ENCODE measurements around the gene KRTAP3-2.

Gene KRTAP3-2

DNA sequence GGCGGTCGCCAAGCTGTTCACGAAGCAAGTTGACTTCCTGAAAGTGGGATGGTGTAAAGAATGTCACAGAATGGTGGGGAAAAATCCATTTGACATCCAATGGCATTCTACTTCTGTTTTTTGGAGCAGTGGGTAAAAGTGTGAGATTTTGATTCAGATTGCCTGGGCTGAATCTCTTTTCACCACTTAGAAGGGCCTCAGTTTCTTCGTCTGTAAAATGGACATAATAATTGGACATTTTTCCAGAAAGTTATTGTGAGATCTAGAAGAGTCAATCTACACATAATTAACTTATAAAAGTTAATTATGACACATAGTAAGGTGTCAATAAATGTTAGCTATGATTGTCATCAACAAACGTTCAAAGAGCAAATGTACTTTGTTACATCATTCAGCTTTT lies 18.6 kb downstream of the KRTAP3-2 start:
- DNase-seq, result no peak
- Histone ChIP-seq H3K27ac (no peak overlapping the region), H3K4me3 (ENCODE audit: low read depth, low read length) (no peak overlapping the region), H3K27me3 (replicated peaks) (no peaks in the 10 kb centered on the region), H3K36me3 (replicated peaks) (no peaks in the 10 kb centered on the region)
- TF ChIP-seq, protein P1, sequence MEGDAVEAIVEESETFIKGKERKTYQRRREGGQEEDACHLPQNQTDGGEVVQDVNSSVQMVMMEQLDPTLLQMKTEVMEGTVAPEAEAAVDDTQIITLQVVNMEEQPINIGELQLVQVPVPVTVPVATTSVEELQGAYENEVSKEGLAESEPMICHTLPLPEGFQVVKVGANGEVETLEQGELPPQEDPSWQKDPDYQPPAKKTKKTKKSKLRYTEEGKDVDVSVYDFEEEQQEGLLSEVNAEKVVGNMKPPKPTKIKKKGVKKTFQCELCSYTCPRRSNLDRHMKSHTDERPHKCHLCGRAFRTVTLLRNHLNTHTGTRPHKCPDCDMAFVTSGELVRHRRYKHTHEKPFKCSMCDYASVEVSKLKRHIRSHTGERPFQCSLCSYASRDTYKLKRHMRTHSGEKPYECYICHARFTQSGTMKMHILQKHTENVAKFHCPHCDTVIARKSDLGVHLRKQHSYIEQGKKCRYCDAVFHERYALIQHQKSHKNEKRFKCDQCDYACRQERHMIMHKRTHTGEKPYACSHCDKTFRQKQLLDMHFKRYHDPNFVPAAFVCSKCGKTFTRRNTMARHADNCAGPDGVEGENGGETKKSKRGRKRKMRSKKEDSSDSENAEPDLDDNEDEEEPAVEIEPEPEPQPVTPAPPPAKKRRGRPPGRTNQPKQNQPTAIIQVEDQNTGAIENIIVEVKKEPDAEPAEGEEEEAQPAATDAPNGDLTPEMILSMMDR (IDR thresholded peaks at IDR 0.05; ENCODE audit: low read depth, low read length, missing control alignments), result no peak
- in situ Hi-C loops (cut with HindIII; ENCODE audit: low pct_ligation_motif_present, low sequenced_read_pairs), result no loop called here

DNA sequence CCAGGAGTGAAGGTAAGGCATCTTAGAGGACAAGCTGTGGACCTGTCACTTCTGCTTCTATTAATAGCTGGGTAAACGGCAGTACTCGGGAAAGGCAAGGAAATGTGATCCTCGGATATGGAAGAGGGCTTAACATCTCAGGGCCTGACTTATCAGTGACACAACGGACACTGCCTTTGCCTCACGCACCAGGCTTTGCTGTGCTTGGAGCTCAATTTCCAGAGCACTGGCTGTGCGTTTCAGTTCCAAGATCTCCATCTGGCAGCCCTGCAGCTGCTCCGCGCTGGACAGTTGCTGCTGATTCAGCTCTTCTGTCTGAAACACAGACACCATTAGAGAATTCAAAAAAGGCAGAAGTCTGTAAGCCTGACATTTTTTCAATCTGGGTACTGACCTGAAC lies 19.1 kb downstream of the KRTAP3-2 start:
- H3K36me3 ChIP-seq (replicated peaks), result no peaks in the 10 kb centered on the region
- H3K27me3 ChIP-seq (replicated peaks), result no peaks in the 10 kb centered on the region
- H3K4me3 ChIP-seq (ENCODE audit: low read depth, low read length), result no peak overlapping the region
- in situ Hi-C loops (cut with HindIII; ENCODE audit: low pct_ligation_motif_present, low sequenced_read_pairs), result no loop called here
- no peak for DNase-seq
- H3K27ac ChIP-seq, result no peak overlapping the region
- TF ChIP-seq, protein P1 (IDR thresholded peaks at IDR 0.05; ENCODE audit: low read depth, low read length, missing control alignments), result no peak

DNA sequence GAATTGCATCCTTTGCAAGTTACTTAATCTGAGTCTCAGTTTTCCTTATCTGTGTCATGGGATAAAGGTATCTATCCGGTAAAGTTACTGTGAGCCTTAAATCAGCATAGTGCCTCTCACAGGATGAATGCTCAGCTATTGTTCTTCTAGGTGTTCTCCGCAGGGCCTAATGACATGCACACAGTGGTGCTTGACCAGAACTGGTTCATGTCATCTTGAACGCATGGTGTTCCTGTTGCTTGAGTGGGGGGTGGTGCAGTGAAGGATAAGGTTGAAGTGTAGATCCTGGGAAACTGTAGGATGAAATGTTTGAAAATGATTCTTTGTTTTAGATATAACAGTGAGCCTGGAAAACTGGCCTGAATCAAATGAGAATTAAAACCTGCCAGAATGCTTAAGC lies 19.6 kb downstream of the KRTAP3-2 start:
- Histone ChIP-seq H3K36me3 (replicated peaks) (no peaks in the 10 kb centered on the region), H3K4me3 (ENCODE audit: low read depth, low read length) (no peak overlapping the region), H3K27ac (no peak overlapping the region), H3K27me3 (replicated peaks) (no peaks in the 10 kb centered on the region)
- in situ Hi-C loops (cut with HindIII; ENCODE audit: low pct_ligation_motif_present, low sequenced_read_pairs), result no loop called here
- TF ChIP-seq, protein P1 (IDR thresholded peaks at IDR 0.05; ENCODE audit: low read depth, low read length, missing control alignments), result no peak
- DNase-seq, result no peak

DNA sequence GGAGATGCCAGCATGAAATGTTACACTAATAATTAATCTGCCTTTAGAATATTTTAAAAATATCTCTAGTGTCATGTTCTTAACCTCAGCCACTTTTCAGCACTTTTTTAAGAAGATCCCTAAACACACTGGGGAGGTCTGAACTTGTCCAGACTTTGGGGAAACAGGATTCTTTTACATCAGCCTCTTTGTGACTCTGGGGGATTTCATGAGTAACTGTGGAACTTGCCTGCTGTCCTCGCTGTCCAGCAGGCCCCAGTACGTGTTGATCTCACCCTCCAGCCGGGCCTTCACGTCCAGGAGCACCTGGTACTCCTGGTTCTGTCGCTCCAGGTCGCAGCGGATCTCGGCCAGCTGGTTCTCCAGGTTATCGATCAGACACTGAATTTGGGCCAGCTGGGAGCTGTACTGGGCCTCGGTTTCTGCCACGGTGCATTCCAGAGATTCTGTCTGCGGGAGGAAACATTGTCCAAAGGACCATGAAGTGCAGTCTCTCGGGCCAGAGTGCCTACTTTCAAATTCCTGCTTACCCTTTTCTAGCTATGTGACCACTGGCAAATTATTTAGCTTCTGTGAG lies 21.0 kb downstream of the KRTAP3-2 start:
- TF ChIP-seq, protein P1 (IDR thresholded peaks at IDR 0.05; ENCODE audit: low read depth, low read length, missing control alignments), result no peak
- no peak for DNase-seq
- Histone ChIP-seq H3K4me3 (ENCODE audit: low read depth, low read length) (no peak overlapping the region), H3K36me3 (replicated peaks) (no peaks in the 10 kb centered on the region), H3K27me3 (replicated peaks) (no peaks in the 10 kb centered on the region), H3K27ac (no peak overlapping the region)
- in situ Hi-C loops (cut with HindIII; ENCODE audit: low pct_ligation_motif_present, low sequenced_read_pairs), result no loop called here

DNA sequence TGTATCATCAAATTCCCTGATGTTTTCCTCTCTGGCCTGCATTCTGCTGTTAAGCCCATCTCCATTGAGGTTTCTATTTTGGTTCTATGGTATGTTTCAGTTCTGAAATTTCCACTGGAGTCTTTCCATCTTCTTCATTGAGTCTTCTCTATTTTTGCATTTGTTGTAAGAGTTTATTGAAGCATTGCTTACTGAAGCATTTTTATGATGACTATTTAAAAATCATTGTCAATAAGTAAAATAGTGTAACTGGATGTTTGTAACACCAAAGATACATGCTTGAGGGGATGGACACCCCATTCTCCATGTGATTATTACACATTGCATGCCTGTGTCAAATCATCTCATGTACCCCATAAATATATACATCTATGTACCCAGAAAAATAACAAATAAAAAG lies 24.2 kb downstream of the KRTAP3-2 start:
- no peak overlapping the region for H3K4me3 ChIP-seq (ENCODE audit: low read depth, low read length)
- in situ Hi-C loops (cut with HindIII; ENCODE audit: low pct_ligation_motif_present, low sequenced_read_pairs), result no loop called here
- no peaks in the 10 kb centered on the region for H3K27me3 ChIP-seq (replicated peaks)
- DNase-seq, result no peak
- TF ChIP-seq, protein P1 (IDR thresholded peaks at IDR 0.05; ENCODE audit: low read depth, low read length, missing control alignments), result no peak
- H3K27ac ChIP-seq, result no peak overlapping the region
- H3K36me3 ChIP-seq (replicated peaks), result no peaks in the 10 kb centered on the region

DNA sequence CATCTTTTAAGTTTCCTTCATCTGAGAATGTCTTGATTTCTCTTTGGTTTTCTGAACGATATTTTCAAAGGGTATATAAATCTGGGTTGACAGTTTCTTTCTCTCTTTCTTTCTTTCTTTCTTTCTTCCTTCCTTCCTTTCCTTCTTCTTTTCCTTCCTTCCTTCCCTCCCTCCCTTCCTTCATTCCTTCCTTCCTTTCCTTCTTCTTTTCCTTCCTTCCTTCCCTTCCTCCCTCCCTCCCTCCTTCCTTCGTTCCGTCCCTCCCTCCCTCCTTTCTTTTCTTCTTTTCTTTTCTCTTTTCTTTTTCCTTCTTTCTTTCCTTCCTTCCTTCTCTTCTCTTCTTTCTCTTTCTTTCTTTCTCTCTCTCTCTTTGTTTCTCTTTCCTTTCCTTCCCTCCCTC lies 25.3 kb downstream of the KRTAP3-2 start:
- H3K27ac ChIP-seq, result no peak overlapping the region
- in situ Hi-C loops (cut with HindIII; ENCODE audit: low pct_ligation_motif_present, low sequenced_read_pairs), result no loop called here
- no peaks in the 10 kb centered on the region for H3K27me3 ChIP-seq (replicated peaks)
- no peak overlapping the region for H3K4me3 ChIP-seq (ENCODE audit: low read depth, low read length)
- no peak for DNase-seq
- H3K36me3 ChIP-seq (replicated peaks), result no peaks in the 10 kb centered on the region
- TF ChIP-seq, protein P1 (IDR thresholded peaks at IDR 0.05; ENCODE audit: low read depth, low read length, missing control alignments), result no peak

Data from brain microvascular endothelial cell (primary cell).